ENCODE measurements around the gene SPCS1.
"Not testable (repeated sequence)": the region's sequence is repeated elsewhere in the genome, so short reads cannot be mapped to it uniquely, and the experiment has no call there.

Gene SPCS1

GRCh38 chr3:52695798-52696671 is 9.9 kb upstream of the SPCS1 start:
- no peak for DNase-seq

DNA sequence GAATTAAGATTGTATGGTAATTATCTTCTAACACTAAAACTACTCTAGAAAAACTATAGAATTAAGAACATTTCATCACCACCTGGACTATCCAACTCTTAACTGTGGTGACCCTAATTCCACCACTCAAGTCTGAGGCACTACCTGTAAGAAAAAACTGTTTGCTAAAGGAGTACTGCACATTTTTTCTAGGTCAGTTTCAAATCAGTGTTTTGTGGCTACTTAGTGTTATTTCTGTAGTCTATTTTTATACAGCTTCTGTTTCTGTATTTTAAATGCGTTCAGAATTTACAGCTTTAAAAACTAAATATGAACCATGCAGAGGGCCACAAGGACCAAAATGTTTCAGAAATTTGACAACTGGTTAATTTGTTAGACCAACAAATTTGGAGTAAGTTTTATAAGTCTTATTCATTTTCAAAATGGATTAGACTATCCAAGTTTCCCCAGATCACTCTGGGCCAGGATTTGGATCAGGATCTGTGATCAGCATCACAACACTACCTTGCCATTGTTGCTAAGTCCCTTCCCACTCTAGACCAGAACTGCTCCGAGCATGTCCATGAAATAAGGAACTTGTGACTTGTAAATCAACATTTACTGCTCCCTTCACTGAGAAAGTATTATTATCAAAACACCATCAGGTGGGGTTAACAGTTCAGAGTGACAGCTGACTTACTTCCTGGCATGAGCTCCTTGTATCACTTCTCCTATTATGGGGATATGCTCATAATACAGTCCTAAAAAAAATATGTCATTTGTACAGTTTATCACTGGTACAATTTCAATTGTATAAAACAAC is 8.9 kb upstream of the SPCS1 start:
- no peak for DNase-seq

DNA sequence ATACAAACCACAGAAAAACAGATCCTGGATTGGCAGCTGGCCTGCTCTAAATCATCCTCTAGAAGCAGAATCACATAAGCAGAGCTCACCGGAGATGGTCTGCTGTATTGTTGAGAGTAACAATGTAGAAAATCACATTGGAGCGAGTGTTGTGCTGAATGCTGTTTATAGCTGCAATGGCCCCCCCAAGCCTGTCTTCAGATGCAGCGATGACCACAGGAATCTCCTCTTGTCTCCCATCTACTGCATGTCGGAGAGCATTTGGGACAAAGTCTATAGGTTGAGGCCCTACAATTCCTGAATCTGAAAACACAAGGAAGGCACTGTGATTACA is 8.3 kb upstream of the SPCS1 start:
- DNase-seq: no peak

- no peak for DNase-seq
Measured at GRCh38 chr3:52703341-52703740, 2.6 kb upstream of the SPCS1 start.

- DNase-seq: peak; percentile 58
Measured at GRCh38 chr3:52704611-52705437, 1.1 kb upstream of the SPCS1 start.

- no peak for DNase-seq
Measured at GRCh38 chr3:52705438-52705687, 543 bp upstream of the SPCS1 start.

DNA sequence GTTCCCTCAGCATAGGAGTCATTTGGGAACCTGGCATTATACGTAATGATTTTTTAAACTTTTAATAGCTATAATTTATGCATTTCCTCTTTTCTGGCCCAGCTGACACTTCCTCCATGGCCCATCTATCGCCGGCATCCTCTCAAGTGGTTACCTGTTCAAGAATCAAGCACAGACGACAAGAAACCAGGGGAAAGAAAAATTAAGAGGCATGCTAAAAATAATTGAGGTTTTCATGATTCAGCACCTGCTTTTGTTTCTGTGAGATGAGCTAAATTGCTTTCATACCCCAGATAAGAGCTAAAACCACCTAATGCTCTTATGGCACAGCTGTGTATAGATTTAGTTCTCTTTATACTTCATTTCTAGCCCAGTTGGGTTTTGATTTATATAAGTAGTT is 1.7 kb downstream of the SPCS1 start:
- no peak for DNase-seq

- DNase-seq: no peak
Measured at GRCh38 chr3:52710512-52710911, 4.6 kb downstream of the SPCS1 start.

GRCh38 chr3:52712291-52713212 is 6.6 kb downstream of the SPCS1 start:
- no peak for DNase-seq

DNA sequence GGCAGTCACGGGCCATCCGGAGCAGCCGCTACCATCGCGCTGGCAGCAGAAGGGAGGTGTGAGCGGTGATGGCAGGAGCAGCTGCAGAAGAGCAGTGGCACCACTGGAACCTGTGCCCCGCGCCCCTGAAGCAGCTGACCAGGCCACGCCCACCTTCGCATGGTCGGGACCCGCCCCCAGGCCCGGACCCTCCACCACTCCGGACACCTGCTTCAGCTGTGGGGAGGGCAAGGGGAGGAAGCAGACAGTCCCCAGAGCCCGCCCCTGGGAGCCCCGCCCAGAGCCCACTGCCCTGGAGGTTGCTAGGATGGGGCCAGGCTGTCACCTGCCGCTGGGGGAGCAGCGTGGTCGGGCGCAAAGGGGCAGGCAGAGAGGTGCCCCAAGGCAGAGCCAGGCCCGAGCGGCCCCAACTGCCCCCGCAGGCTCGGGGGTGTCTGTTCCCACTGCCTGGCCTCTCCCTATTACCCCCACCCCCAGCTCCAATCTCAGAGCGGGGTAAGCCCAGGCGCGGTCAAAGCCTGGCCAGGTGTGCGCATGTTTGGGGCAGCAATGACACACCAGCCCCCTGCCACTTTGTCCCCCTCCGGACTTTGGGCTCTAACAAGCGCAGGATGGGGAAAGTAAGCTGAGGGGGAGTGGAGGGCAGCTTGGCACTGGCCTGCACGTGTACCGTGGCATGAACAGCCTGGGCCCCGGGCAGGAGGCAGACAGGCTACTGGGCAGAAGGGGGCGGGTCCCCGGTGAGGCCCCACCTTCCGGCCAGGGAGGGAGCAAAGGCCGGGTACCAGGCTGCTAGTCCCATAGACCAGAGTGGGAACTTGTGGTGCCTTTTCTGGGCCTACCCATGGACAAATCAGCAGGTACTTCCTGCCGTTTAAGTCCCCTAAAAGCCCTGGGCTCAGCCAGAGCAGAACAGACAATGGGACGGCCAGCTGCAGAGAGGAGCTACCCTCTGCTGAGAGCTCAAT is 8.7 kb downstream of the SPCS1 start:
- DNase-seq: no peak

DNA sequence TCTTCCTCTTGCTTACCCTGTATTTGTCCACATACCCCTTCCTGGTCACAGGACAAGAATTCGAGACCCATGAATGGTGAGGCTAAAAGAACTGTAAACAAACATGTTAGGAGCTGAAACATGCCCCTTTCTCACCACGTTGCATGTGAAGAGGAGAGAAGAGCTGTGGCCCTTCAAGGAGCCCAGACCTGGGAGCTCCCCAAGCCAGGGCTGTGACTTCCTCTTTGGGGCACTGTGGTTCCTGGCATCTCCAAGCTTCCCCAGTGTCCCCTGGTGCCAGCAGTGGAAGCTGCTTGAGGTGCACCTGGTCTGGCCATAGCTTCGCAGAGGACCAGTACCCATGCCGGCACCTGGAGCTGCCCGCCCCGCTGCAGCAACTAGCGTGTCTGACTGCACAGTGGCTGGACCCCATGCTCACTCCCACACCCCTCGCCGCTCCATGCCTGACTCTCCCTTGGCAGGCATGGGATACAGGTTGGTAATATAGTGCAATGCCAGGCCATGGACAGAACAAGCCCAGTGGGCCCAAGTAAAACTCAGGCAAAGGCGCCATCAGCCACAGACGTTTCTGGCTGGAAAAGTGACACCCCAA is 9.9 kb downstream of the SPCS1 start:
- DNase-seq: no peak

- no peak for DNase-seq
Measured at GRCh38 chr3:52719618-52720017, 13.7 kb downstream of the SPCS1 start.

DNA sequence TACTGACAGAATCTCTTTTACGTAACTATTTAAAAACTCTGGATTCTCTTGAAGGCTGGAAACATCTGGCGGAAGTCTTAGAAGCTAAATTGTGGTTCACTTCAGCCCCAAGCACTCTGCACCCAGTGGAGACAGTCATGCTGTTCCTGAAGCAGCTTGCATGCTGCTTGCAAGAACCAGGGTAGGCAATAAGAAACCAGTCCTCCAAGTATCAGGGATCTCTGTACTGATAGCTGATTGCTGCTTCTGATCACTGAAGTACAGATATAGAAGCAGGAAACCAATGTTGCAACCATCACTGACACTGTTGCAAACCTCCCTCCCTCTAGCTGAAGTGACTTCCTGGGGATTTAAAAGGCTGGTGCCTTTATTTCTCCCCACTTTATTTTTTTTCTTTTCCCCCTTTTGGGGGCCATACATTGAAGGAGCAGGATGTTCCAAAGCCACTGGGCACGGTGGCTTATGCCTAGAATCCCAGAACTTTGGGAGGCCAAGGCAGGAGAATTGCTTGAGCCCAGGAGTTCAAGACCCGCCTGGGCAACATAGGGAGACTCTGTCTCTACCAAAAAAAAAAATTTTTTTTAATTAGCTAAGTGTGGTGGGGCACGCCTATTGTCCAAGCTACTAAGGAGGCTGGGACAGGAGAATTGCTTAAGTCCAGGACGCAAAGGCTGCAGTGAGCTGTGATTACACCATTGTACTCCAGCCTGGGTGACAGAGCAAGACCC is 15.3 kb downstream of the SPCS1 start:
- DNase-seq: no peak

DNA sequence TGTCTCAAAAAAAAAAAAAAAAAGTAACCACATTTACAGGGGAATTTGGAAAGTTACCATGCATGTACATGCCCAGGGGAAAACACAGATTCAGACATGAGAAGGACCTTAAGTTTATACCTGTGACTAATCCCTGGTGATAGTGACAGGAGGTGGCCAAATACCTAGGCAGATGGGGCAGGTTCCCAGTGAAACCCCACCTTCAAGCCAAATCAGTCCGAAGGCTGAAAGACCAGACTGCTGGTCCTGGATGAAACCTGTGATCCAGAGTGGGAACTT is 15.8 kb downstream of the SPCS1 start:
- DNase-seq: no peak

DNA sequence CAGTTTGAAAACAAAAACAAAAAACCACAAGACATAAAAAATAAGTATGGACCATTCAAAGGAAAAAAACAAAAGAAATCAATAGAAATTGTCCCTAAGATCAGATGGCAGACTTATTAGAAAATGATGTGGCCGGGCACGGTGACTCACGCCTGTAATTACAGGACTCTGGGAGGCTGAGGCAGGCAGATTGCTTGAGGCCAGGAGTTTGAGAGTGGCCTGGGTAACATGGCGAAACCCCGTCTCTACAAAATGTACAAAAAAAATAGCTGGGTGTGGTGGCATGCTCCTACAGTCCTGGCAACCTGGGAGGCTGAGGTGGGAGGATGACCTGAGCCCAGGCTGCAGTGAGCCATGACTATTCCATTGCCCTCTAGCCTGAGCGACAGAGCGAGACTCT is 16.6 kb downstream of the SPCS1 start:
- DNase-seq: no peak

DNA sequence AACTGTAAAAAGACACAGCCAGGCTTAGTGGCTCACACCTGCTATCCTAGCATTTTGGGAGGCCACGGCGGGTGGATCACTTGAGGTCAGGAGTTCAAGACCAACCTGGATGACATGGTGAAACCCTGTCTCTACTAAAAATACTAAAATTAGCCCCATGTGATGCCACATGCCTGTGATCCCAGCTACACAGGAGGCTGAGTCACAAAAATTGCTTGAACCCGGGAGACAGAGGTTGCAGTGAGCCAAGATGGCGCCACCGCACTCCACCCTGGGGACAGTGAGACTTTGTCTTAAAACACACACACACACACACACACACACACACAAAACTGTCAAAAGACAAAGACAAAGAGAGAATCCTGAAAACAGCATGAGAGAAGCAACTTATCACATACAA is 18.0 kb downstream of the SPCS1 start:
- no peak for DNase-seq

- no peak for DNase-seq
Measured at GRCh38 chr3:52724511-52724910, 18.6 kb downstream of the SPCS1 start.

- not testable (repeated sequence) for DNase-seq
Measured at GRCh38 chr3:52728753-52729152, 22.8 kb downstream of the SPCS1 start.

DNA sequence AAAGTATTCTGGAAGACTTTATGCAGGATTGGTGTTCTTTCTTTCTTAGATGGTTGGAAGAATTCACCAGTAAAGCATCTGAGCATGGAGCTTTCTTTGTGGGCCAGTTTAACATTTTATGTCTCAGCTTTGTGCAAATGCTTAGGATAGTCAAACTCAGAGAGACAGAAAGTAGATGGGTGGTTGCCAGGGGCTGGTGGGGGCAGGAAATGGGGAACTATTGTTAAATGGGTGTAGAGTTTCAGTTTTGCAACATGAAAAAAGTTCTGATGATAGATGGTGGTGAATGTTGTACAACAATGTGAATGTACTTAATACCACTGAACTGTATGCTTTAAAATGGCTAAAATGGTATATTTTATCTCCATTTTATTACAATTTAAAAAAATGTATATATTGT is 24.8 kb downstream of the SPCS1 start:
- no peak for DNase-seq

GRCh38 chr3:52731590-52731989 is 25.7 kb downstream of the SPCS1 start:
- no peak for DNase-seq

All from activated CD8-positive, alpha-beta memory T cell treated with anti-CD3 and anti-CD28 coated beads, Interleukin-2, amount 50 U/mL, for 48 hours (primary cell).